Immature natural killer cell (primary cell): ENCODE results near the gene LTF. TPM values are rescaled to one million over a fixed set of nuclear protein-coding genes. Genes with fewer than 3 reads are reported as not detected.
"Not testable (repeated sequence)": the region's sequence is repeated elsewhere in the genome, so short reads cannot be mapped to it uniquely, and the experiment has no call there.

Source experiments
- DNase-seq, 3 donors: peaks; one replicate each; pipeline ENCODE4 v3.0.0; 2022; ENCODE audit warnings: mixed read lengths in 1 of 3
- H3K27ac Mint-ChIP-seq, 6 donors: one replicate each; pipeline ENCODE4 v1.8.0; 2020; ENCODE audit warnings: mixed read lengths in 6 of 6, mild to moderate bottlenecking in 5 of 6, inconsistent platforms in 4 of 6, moderate library complexity in 3 of 6
- H3K27me3 Mint-ChIP-seq, 3 donors: one replicate each; pipeline ENCODE4 v1.8.0; 2020 to 2021; ENCODE audit warnings: low read depth in 3 of 3, mild to moderate bottlenecking in 3 of 3, mixed read lengths in 3 of 3, moderate library complexity in 3 of 3, inconsistent platforms in 1 of 3
- H3K36me3 Mint-ChIP-seq, 3 donors: one replicate each; pipeline ENCODE4 v1.8.0; 2020; ENCODE audit warnings: mixed read lengths in 3 of 3, inconsistent platforms in 2 of 3, mild to moderate bottlenecking in 2 of 3
- H3K4me1 Mint-ChIP-seq, 2 donors: one replicate each; pipeline ENCODE4 v1.8.0; 2020; ENCODE audit warnings: inconsistent platforms in 2 of 2, mild to moderate bottlenecking in 2 of 2, mixed read lengths in 2 of 2, moderate library complexity in 1 of 2
- H3K4me3 Mint-ChIP-seq, 5 donors: one replicate each; pipeline ENCODE4 v1.8.0; 2020; ENCODE audit warnings: mild to moderate bottlenecking in 5 of 5, mixed read lengths in 5 of 5, inconsistent platforms in 3 of 5, moderate library complexity in 3 of 5
- H3K9me3 Mint-ChIP-seq, 6 donors: one replicate each; pipeline ENCODE4 v1.8.0; 2020; ENCODE audit warnings: mild to moderate bottlenecking in 6 of 6, mixed read lengths in 6 of 6, inconsistent platforms in 4 of 6, moderate library complexity in 3 of 6
- polyA plus RNA-seq, 3 donors: library from polyadenylated mRNA; unstranded; fragments of 300-500 nt; fragmentation: Illumina TruSeq; gene quantifications; one replicate each; pipeline ENCODE4 v1.2.3, GENCODE V29; 2021

LTF gene
- polyA plus RNA-seq, 3 donors from 2014 or later = not detected

DNA sequence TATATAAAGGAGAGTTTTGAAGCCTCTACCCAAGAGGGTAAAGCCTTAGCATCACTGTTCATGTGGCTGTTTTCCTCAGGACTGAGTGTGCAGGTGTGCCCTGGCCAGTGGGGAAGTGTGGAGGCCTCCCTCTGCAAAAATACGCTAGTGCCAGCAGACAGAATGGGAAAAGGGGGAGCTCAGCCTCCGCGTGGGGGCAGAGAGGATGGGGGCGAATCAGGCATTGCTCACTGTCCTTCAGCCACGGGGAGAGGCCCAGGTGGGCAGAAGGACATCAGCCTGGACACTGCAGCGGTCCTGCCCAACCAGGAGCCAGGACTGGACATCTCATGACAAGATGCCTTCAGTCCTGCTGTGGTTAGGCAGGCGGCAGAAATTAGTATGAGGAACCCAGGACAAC is 10.1 kb downstream of the LTF start:
- Mint-ChIP-seq H3K9me3 (no peaks in the 10 kb centered on the region), H3K27ac (no peak overlapping the region), H3K27me3 (peaks cover 0 to 5% (median 0%) of the 10 kb centered on the region in 3 donors), H3K4me1 (no peaks in the 10 kb centered on the region), H3K4me3 (no peak overlapping the region), H3K36me3 (no peaks in the 10 kb centered on the region)
- no peak for DNase-seq

DNA sequence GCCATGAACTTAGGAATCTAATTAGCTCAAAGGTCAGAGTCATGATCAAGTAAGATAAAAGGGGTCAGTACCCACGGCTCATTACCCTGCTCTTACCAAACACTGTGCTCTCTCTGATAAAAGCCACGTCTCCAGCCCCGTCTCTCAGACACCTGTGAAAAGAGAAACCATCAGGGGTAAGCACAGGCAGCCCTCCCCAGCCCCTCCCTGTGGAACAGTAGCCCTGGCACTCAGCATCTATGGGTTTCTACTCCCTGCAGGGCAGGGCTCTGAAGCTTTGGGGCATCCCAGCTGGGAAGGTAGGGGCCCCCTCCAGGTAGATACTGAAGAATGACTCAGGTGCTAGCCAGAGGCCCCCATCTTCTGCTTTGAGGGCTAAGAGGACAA is 10.5 kb downstream of the LTF start:
- no peaks in the 10 kb centered on the region for H3K4me1 Mint-ChIP-seq
- no peaks in the 10 kb centered on the region for H3K36me3 Mint-ChIP-seq
- no peak overlapping the region for H3K27ac Mint-ChIP-seq
- H3K27me3 Mint-ChIP-seq = peaks cover 0 to 5% (median 0%) of the 10 kb centered on the region in 3 donors
- no peak for DNase-seq
- H3K9me3 Mint-ChIP-seq = no peaks in the 10 kb centered on the region
- H3K4me3 Mint-ChIP-seq = no peak overlapping the region

DNA sequence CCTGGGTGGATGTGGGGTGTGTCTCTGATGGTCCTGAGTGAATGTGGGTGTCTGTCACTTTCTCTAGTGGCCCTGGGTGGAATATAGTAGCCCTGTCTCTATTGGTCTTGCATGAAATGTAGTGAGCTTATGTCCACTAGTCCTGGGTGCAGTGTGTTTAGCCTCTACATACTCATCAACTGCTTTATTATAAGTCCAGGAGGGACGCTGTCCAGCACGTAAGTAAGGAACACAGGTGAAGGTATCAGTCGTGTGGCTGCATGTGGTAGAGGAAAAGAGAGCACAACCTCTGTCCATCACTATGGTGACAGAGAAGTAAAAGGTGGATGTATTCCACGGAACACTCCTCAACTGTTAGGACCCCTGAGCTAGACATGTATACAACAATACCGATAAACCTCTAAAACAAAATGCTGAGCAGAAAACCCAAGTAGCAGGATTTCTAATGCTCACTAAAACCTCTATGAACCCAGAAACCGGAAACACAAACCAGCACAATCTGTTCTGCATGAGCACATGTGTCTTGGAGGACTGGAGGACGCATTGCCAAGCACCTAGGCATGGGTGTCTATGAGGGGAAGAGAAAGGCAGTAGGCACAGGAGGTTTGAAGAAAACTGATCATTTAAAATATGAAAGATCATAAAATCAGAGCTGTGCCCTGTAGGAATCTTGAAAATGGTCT is 11.0 kb downstream of the LTF start:
- Mint-ChIP-seq H3K4me3 (no peak overlapping the region), H3K9me3 (no peaks in the 10 kb centered on the region), H3K4me1 (no peaks in the 10 kb centered on the region), H3K27me3 (peaks cover 0 to 8% (median 2%) of the 10 kb centered on the region in 3 donors), H3K27ac (no peak overlapping the region), H3K36me3 (no peaks in the 10 kb centered on the region)
- DNase-seq = no peak

DNA sequence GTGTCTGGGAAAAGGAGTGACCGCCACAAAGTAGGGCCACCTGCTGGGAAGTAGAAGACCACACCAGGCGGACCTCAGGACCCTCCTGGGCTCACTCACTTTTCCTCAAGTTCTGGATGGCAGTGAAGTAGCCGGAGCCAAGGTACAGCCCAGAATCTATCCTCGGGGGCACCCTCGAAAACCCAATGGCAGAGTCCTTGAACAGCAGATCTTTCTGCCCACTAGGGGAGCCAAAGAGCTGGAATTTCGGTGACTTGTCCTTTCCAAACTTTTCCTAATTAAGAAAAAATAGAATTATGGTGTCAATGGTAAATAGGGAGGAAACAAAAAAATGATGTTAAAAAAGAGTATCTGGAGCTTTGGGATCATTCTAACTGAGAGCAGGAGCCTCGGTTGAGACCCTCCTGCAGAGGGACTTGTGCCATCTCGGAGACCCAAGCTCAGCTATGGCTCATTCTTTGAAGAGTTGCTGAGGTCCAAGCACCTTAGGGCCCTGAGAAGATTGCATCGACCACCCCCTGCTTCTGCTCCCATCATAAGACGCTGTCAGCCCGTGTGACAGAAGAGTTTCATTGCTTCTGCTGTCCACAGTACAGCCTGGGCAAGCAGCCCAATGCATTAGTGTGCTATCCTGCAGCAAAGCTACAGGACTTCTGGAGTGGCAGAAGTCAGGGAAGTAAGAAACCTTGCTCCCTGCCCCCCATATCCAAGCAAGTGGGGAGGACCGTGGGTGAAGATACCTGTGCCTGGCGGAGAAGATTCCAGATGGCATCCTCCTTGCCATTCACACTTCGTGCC is 14.8 kb downstream of the LTF start:
- Mint-ChIP-seq H3K36me3 (no peaks in the 10 kb centered on the region), H3K9me3 (no peaks in the 10 kb centered on the region), H3K4me3 (no peak overlapping the region), H3K27ac (no peak overlapping the region), H3K4me1 (no peaks in the 10 kb centered on the region), H3K27me3 (peaks cover 0 to 12% (median 3%) of the 10 kb centered on the region in 3 donors)
- DNase-seq = no peak

DNA sequence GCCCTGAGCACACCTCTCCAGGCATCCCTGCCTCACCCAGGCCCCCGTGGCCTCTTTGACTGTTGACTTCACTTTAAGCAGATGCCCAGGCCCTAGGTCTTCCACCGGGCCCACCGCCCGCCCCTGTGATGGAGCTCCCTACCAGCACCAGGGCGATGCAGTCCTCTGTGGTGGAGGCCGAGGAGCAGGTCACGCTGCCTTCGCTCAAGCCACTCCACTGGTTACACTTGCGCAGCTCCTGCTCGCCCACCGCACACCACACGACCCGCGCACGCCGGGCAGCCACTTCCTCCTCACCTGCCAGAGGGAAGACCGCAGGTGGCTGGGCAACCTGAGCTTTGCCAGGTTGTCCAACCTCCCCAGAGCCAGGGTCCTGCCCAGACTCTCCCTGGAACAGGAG is 16.0 kb downstream of the LTF start:
- no peak overlapping the region for H3K27ac Mint-ChIP-seq

DNA sequence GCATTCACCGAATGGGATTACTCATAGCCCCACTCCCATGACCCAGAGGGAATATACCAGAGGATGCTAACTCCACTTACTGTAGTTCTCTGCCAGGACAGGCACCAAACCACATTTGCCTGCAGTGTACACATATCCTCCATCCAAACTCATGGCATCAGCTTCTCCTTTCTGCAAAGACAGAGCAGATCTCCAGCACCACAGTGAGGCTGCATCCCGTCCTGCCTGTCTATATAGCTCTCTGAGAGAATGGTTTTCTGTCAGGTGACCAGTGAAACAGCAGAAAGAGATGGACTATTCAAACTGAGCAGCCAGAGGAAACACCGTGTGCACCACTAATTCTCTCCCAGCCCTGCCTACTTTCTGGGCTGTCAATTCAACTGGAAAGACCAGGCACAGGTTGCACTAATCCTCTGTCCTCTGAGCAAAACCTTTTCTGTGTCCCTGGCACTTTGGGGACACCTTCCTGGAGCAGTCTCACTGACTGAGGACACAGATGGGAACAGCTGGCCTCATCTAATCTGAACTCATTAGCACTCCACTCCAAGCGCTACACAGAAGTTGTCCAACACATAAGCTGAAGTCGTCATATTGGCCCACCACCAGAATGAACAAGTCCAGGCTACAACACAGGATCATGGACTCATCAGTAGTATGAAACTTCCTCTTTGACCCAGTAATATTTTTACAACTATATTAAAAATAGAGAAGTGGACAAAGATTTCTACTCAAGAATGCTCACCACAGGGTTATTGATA is 17.3 kb downstream of the LTF start:
- peaks cover 10 to 11% of the 10 kb centered on the region in 2 donors for H3K4me1 Mint-ChIP-seq
- no peak overlapping the region for H3K27ac Mint-ChIP-seq
- H3K36me3 Mint-ChIP-seq = no peaks in the 10 kb centered on the region
- no peak overlapping the region for H3K4me3 Mint-ChIP-seq
- DNase-seq = no peak
- peaks cover 0 to 9% (median 3%) of the 10 kb centered on the region in 3 donors for H3K27me3 Mint-ChIP-seq
- H3K9me3 Mint-ChIP-seq = no peaks in the 10 kb centered on the region

More for the DNA sequence above, 16.0 kb downstream of the LTF start:
- no peak for DNase-seq
- Mint-ChIP-seq H3K4me3 (no peak overlapping the region), H3K27me3 (peaks cover 0 to 12% (median 3%) of the 10 kb centered on the region in 3 donors), H3K9me3 (no peaks in the 10 kb centered on the region), H3K4me1 (no peaks in the 10 kb centered on the region), H3K36me3 (no peaks in the 10 kb centered on the region)

DNA sequence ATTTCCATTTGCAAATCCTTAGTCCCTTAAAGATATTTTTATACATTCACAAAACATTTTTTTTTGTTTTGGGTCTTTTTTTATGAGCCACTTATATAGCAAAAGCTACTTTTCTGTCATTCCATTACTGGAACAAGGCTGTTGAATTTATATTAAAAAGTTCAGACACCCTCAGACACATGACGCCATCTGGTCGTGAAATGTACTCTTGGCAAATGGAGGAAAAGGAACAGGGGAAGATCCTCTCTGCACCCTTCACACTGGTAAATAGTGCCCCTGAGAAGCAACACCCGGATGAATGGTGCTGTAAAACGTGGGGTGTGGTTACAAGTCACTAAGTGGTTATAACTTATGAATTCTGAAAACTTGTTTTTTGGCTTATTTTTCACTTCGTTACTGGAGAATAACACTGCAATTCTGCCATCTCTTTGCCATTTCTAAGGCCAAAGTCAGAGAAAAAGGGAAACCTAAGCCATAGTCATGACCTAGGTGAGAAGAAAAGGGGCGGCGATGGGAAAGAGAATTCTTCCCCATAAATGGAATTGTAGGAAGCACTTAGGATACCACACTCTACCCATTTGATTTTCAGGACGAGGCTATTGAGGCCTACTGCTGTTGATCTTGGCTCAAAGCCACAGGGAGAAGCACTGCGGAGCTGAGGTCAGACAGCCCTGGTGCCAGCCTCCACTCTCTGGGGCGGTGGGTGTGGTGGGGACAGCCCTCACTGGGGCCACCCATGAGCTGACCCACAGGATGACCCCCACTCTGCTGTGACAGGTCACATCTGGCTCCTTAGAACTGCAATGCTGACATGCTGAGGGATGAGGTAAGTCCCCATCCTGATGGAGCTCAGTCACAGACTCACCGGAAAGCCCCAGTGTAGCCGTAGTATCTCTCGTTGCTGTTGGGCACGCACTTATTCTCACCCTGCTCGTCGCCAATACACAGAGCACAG is 21.9 kb downstream of the LTF start:
- H3K36me3 Mint-ChIP-seq = no peaks in the 10 kb centered on the region
- peak in 2 of 3 donors; percentile 19 to 40 for DNase-seq
- H3K4me1 Mint-ChIP-seq = peaks cover 34 to 36% of the 10 kb centered on the region in 2 donors
- H3K9me3 Mint-ChIP-seq = no peaks in the 10 kb centered on the region
- peaks cover 11 to 14% (median 13%) of the 10 kb centered on the region in 3 donors for H3K27me3 Mint-ChIP-seq
- H3K4me3 Mint-ChIP-seq = peak overlapping the region in 3 of 5 donors; percentile 2 to 8 (median 3)
- H3K27ac Mint-ChIP-seq = peak overlapping the region in 3 of 6 donors; percentile 8 to 81 (median 27)

DNA sequence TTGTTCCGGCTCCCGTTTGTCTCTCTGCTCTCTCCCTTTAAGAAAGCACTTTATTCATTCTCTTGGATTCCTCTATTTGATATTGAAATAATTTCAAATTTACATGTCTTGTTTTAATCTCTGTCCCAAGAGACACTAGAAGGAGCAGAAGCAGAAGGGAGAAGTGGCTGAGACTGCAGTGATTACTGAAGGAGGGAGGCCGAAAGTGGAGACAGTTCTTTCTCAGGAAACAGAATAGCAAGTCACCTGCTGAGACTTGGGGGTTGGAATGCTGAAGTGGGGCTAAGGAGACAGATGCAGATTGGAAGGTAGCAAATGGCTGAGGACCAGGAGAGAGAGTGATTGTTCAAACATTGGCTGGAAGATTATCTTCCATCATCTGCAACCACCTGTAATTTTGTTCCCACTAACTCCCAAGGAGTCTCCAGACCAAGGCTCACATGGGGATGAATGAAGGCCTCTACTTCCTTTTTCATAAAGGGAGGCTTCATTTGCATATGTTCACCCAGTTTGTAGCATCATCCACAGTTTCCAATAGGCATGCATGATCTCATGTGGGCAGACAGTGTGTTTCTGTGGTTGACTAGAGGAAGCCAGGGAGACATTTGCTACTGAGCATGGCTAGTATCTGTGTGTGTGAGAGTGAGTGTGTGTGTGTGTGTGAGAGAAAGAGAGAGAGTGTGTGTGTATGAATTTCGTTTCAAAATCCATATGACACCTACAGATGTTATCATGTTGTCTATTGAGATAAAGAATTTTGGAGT is 24.0 kb downstream of the LTF start:
- H3K4me1 Mint-ChIP-seq = peaks cover 34 to 36% of the 10 kb centered on the region in 2 donors
- no peaks in the 10 kb centered on the region for H3K9me3 Mint-ChIP-seq
- peak overlapping the region; percentile 1 to 81 (median 60) for H3K27ac Mint-ChIP-seq
- peaks cover 11 to 14% (median 13%) of the 10 kb centered on the region in 3 donors for H3K27me3 Mint-ChIP-seq
- no peaks in the 10 kb centered on the region for H3K36me3 Mint-ChIP-seq
- peak; percentile 70 to 75 (median 74) for DNase-seq
- H3K4me3 Mint-ChIP-seq = peak overlapping the region; percentile 2 to 69 (median 33)

DNA sequence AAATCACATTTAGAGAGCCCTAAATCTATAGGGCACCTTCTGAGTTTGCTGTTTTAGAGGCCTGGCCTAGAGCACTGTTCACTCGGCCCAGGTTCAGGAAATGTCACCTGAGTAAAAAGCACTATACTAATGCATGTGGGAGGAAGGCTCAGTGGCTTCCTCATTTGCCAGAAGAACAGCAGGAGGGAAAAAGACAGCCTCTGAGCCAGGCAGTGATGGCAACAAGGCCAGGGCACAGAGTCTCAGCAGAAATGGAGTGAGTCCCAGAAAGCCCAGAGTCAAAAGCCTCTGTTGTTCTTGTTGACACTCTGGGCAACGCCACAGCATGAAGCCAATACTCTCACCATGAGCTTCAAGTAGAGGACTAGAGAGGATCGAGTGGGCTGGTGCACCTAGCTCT is 25.9 kb downstream of the LTF start:
- Mint-ChIP-seq H3K36me3 (no peaks in the 10 kb centered on the region), H3K27ac (peak overlapping the region in 1 of 6 donors; percentile 2)
- no peak for DNase-seq

DNA sequence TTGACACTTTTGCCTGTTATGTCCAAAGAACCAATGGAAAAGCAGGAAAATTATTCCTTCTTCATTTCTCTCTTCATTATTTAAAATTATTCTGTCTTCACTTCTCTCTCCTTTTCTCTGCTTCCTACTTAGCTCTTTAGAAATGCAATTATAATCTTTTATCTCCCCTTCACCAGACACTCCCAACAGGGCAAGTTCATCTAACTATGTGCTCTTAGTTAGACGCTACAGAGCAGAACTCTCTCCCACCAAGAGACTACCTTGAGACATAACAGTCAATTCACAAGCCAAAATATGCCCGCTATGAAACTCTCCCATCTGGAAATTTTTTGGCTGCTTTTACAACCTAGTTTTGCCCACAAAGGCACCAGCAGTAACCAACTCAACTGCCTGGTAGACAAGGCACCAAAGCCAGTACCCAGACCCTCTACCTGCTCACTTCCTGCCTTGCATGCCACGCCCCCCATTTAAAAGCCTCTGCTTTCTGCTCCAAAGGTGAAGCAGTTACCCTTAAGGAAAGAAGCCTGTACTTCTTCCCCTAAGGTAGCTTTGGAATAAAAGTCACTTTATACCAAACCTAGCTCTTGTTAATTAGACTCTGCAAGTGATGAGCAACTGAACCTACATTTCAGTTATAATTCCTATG is 29.5 kb downstream of the LTF start:
- Mint-ChIP-seq H3K4me1 (peaks cover under 1 to 13% of the 10 kb centered on the region in 2 donors), H3K27ac (no peak overlapping the region), H3K36me3 (peaks cover 0 to 7% (median 6%) of the 10 kb centered on the region in 3 donors), H3K27me3 (peaks cover 0 to 4% (median 1%) of the 10 kb centered on the region in 3 donors), H3K9me3 (peaks cover 5 to 19% (median 9%) of the 10 kb centered on the region in 6 donors), H3K4me3 (no peak overlapping the region)
- DNase-seq = no peak

More for the DNA sequence above, 25.9 kb downstream of the LTF start:
- Mint-ChIP-seq H3K4me3 (no peak overlapping the region), H3K4me1 (peaks cover 34 to 36% of the 10 kb centered on the region in 2 donors), H3K27me3 (peaks cover 11 to 14% (median 13%) of the 10 kb centered on the region in 3 donors), H3K9me3 (no peaks in the 10 kb centered on the region)

DNA sequence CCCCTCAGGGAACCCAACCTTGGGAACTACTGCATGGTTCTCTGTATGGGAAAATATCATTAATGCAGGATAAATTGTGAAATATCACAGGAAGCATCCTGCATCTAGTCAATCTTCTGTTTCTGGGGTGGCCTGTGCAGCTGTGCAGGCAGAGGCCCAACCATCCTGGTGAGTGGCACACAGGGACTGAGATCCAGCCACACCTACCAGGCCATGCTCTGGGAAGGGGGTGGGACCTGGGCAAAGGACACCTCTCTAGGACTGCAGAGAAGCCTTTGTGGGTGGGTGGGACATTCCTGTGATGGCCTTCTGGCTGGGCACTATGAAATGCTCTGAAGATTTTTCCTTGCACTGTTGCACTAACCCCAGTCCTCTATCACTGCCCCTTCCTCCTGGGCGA is 30.9 kb downstream of the LTF start:
- Mint-ChIP-seq H3K27me3 (peaks cover 0 to 4% (median 2%) of the 10 kb centered on the region in 3 donors), H3K9me3 (peaks cover 5 to 19% (median 9%) of the 10 kb centered on the region in 6 donors), H3K27ac (no peak overlapping the region), H3K4me3 (no peak overlapping the region), H3K36me3 (peaks cover 0 to 8% (median 7%) of the 10 kb centered on the region in 3 donors), H3K4me1 (peaks cover 0 to 9% of the 10 kb centered on the region in 2 donors)
- DNase-seq = no peak

DNA sequence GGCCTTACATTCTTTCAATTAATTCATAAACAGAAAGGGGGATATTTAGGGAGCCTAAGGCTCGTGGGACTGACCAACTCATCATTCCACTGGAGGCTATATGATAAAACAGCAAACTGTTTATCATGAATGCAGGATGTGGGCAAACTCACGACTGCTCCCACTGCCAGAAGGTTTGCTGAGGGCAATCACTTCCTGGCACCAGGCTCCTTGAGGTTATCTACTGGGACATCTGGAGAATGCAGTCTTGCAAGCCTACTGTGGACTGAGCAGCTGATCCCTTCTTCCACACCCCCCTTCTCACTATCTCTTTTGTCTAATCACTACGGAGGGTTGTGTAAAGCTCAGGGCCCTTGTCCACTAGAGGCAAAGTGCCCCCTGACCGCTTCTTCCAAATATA is 31.6 kb downstream of the LTF start:
- not testable (repeated sequence) for H3K36me3 Mint-ChIP-seq, H3K27ac Mint-ChIP-seq

More for the DNA sequence above, 31.6 kb downstream of the LTF start:
- H3K4me3 Mint-ChIP-seq, H3K4me1 Mint-ChIP-seq, H3K27me3 Mint-ChIP-seq, DNase-seq: not testable (repeated sequence)
- peaks cover 5 to 19% (median 9%) of the 10 kb centered on the region in 6 donors for H3K9me3 Mint-ChIP-seq
